B cell (primary cell): ENCODE results near the gene FOXA3.

Source experiments
- CTCF ChIP-seq: fragments of 200-600 bp; IDR thresholded peaks from one replicate; pipeline ENCODE4 v1.8.0; 2022; ENCODE audit warnings: antibody characterized with exemption, mild to moderate bottlenecking
- EZH2 ChIP-seq: IDR thresholded peaks from 2 replicates; pipeline ENCODE4 v1.6.1; 2012; ENCODE audit warnings: borderline replicate concordance, low read depth, mild to moderate bottlenecking, moderate library complexity, low read length; ENCODE audit not compliant: insufficient read depth, poor library complexity, severe bottlenecking

DNA sequence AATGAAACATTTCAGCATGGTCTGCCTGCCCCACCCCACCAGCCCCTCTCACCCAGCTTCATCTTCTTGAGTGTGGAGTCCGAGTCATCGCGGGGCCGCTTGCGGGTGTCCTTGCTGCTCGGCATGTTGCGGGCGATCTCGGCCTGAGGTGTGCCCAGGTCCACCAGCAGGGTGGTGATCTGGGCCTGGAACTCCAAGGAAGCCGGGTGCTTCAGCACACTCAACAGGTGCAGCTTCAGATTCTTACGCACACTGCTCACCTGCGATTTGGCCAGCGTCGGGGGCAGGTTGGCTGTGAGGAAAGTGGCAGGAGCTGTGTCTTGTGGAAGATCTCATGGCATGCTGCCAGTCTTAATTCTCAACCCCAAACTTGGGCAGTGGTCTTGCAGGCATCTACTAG lies 21.9 kb upstream of the FOXA3 start:
- TF ChIP-seq CTCF (no peak), EZH2 (no peak)
